ENCODE data around the gene LY6G6C.

The LY6G6C gene

GRCh38 chr6:31721351-31722020 lies at the start of gene LY6G6C:
Gene LY6G6C, minus strand, starts transcription at chr6:31721746. Its CDS starts 67 bp downstream, at chr6:31721679.
- no peak for DNase-seq (ENCODE audit: low read depth in 2 of 2, low spot score in 1 of 2)

DNA sequence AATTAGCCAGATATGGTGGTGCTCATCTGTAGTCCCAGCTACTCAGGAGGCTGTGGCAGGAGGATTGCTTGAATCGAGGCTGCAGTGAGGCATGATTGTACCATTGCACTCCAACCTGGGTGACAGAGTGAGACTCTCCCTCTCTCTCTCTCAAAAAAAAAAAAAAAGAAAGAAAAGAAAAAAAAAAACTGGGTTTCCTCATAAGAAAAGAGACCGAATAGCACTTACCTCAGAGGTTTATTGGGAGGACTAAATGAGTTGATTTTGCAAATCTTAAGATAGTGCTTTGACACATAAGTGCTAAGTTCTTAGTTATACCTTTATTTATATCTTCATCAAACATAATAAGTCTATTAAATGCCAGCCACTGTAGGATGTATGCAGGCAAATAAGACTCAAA lies 49.3 kb upstream of the LY6G6C start:
- no peak for DNase-seq (ENCODE audit: low read depth in 2 of 2, low spot score in 1 of 2)

DNA sequence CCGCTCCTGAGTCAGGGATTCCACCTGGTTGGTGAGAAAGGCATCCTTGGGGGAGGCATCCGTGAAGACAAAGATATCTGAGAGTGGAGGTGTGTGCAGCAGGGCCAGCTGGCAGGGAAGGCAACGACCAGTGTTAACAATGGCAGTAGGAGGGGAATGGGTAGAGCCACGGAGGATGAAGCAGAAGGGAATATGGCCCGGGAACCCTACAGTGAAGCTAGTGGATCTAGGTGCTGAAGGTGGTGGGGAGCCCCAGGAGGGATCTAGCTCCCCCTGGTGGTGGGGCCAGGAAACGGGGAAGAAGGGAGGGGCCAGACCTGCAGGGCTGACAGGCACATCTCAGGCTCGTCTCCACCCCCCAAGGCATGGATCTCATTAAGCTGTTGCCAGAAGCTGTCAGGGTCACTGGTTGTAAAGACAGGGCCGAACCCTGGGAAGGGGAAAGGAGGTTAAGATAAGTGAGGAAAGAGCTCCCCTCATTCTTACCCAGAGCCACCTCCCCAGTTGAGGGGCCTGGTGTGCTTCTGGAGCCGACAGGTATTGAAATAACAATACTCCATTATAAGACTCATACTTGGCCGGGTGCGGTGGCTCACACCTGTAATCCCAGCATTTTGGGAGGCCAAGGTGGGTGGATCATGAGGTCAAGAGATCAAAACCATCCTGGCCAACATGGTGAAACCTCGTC lies 48.3 kb upstream of the LY6G6C start:
- DNase-seq (ENCODE audit: low read depth in 2 of 2, low spot score in 1 of 2) = peak; percentile 57 to 67

GRCh38 chr6:31768363-31769257 lies 47.1 kb upstream of the LY6G6C start:
- DNase-seq (ENCODE audit: low read depth in 2 of 2, low spot score in 1 of 2) = no peak

GRCh38 chr6:31767096-31767645 lies 45.6 kb upstream of the LY6G6C start:
- DNase-seq (ENCODE audit: low read depth in 2 of 2, low spot score in 1 of 2) = no peak

GRCh38 chr6:31765910-31766794 lies 44.6 kb upstream of the LY6G6C start:
- DNase-seq (ENCODE audit: low read depth in 2 of 2, low spot score in 1 of 2) = no peak

GRCh38 chr6:31765559-31765909 lies 44.0 kb upstream of the LY6G6C start:
- no peak for DNase-seq (ENCODE audit: low read depth in 2 of 2, low spot score in 1 of 2)

GRCh38 chr6:31764198-31764597 lies 42.7 kb upstream of the LY6G6C start:
- no peak for DNase-seq (ENCODE audit: low read depth in 2 of 2, low spot score in 1 of 2)

- DNase-seq (ENCODE audit: low read depth in 2 of 2, low spot score in 1 of 2) = no peak
These were observed 42.0 kb upstream of the LY6G6C start for GRCh38 chr6:31763619-31763940.

DNA sequence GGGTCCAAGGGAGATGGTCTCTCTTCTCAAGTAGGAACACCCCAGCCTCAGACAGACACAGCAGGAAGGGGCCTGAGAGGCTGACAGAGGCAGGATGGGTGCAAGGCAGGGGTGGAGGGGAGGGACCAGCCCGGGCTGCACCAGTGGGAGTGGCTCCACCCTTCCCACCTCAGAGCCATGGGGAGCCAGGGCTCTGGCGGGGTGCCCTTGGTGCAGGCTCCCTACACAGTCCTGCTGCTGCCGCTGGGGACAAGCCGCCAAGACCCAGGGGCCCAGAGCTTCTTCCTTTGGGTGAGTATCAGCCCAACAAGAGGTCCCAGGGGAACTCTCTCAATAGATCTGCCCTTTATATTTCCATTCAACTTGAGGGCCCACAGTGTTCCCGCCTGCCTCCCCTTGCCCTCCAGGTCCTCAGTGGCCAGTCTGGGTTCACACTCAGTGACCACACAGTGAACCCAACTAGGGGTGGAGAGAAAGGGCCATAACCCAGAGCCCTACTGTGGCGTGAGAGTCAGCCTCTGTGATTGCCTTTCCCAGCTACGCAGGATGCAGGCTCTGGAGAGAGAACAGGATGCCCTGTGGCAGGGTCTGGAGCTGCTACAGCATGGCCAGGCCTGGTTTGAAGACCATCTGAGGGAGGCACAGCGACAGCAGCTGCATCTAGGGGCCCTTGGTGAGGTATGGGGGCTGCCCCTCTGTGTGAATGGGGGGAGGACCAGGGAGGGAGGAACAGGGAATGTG lies 41.5 kb upstream of the LY6G6C start:
- DNase-seq (ENCODE audit: low read depth in 2 of 2, low spot score in 1 of 2) = no peak

GRCh38 chr6:31762356-31762755 lies 40.8 kb upstream of the LY6G6C start, which contains the start of gene SAPCD1:
Gene SAPCD1, plus strand, starts transcription at chr6:31762656. Its CDS starts 399 bp downstream, at chr6:31763055.
- DNase-seq (ENCODE audit: low read depth in 2 of 2, low spot score in 1 of 2) = no peak

- no peak for DNase-seq (ENCODE audit: low read depth in 2 of 2, low spot score in 1 of 2)
These were observed 39.8 kb upstream of the LY6G6C start for GRCh38 chr6:31761343-31761742.

DNA sequence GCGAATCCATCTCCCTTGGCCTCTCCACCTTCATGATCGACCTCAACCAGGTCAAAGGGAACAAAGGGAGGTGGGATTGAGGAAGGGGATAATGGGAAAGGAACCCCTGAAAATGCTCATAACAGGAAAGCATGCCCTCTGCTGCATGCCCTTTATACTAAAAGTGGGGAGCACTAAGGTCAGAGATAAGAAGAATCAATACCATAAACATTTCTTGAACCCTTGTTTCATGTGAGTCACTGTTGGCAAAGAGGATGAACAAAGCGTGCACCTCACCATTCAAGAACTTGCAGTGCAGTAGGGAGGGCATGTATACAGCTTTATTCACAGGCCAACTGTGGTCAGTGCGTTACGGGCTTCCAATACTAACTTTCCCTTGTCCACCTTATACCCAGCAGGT lies 39.2 kb upstream of the LY6G6C start:
- DNase-seq (ENCODE audit: low read depth in 2 of 2, low spot score in 1 of 2) = no peak

GRCh38 chr6:31758281-31758680 lies 36.7 kb upstream of the LY6G6C start:
- DNase-seq (ENCODE audit: low read depth in 2 of 2, low spot score in 1 of 2) = no peak

- DNase-seq (ENCODE audit: low read depth in 2 of 2, low spot score in 1 of 2) = no peak
These were observed 31.3 kb upstream of the LY6G6C start for GRCh38 chr6:31752739-31753319.

GRCh38 chr6:31750411-31751022 lies 29.0 kb upstream of the LY6G6C start:
- DNase-seq (ENCODE audit: low read depth in 2 of 2, low spot score in 1 of 2) = no peak

DNA sequence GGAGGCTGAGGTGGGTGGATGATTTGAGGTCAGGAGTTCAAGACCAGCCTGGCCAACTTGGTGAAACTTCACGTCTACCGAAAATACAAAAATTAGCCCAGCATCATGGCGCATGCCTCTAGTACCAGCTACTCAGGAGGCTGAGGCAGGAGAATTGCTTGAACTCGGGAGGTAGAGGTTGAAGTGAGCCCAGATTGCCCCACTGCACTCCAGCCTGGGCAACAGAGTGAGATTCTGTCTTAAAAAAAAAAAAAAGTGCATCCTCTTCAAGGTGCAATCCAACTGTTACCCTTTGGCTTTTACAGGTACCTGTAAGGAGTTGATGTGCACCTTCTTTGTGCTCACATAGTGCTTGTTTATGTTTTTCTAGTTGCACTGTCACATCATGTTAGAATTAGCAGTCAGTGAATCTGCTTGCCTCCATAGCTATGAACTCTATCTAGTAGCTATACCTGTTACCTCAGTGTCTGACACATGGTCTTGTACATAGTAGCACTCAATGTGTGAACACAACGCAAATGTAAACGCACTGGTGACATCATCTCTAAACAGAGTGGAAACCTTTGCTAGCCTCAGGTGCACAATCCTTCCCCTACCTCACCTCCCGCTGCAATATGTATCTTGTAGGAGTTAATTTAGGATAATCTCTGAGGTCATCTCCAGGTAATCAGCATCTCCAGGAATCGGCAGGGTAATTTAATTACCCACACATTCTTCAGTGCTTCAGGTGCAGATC lies 27.9 kb upstream of the LY6G6C start:
- no peak for DNase-seq (ENCODE audit: low read depth in 2 of 2, low spot score in 1 of 2)

DNA sequence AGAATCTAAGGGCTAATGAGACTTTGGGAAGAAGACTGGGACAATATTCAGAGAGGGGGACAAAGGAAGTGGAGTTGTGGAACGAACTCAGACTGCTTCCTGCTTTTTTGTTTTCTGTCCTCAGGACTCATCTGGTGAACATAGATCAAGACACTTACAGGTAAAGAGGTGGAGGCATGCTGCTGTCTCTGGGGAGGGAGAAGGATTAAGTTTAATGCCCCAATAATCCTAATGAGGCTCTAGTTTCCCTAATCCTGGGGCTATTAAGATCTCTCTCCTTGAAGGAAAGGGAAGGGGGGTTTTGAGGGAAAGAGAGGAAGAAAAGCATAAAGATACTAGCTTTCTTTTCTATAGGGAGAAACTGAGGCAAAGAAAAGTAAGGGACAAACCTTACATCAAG lies 22.9 kb upstream of the LY6G6C start:
- DNase-seq (ENCODE audit: low read depth in 2 of 2, low spot score in 1 of 2) = no peak

DNA sequence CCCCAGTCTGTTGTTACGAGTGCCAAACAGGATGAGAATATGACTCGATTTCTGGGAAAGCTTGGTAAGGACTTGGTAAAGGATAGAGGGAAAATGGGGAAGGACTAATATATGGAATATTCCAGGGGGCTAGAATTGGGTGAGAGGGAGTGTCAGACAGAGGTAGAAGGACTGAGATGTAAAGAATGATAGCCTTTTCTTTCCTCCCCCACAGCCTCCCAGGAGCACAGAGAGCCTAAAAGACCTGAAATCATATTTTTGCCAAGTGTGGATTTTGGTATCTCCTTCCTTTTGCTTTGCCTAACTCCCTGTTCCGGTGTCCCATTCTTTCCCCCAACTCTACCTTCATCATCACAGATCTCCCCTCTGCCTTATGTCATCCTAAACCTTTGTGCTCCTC lies 21.3 kb upstream of the LY6G6C start:
- DNase-seq (ENCODE audit: low read depth in 2 of 2, low spot score in 1 of 2) = no peak
